GM12864 (cell line): ENCODE data around the gene NUDT12.

ENCODE experiments used
- DNase-seq: peaks from one replicate; pipeline ENCODE4 v3.0.0-alpha.2; 2011; ENCODE audit warnings: low read depth
- H3K4me3 ChIP-seq: 2 replicates; pipeline ENCODE4 v1.5.1; 2011; ENCODE audit warnings: mild to moderate bottlenecking, low read depth, low read length, control low read depth
- CTCF ChIP-seq: IDR thresholded peaks from 2 replicates; pipeline ENCODE4 v1.5.1; 2011; ENCODE audit warnings: low read depth, mild to moderate bottlenecking, moderate library complexity, low read length, control low read depth, inconsistent platforms; ENCODE audit errors: missing control alignments

NUDT12 gene

GRCh38 chr5:103590221-103590620 lies 27.6 kb upstream of the NUDT12 start:
- no peak for DNase-seq
- H3K4me3 ChIP-seq, result no peak overlapping the region
- TF ChIP-seq CTCF, result no peak

GRCh38 chr5:103589776-103590175 lies 27.2 kb upstream of the NUDT12 start:
- H3K4me3 ChIP-seq, result no peak overlapping the region
- no peak for DNase-seq
- TF ChIP-seq CTCF, result no peak

- DNase-seq, result no peak
- H3K4me3 ChIP-seq, result no peak overlapping the region
- no peak for TF ChIP-seq CTCF
These were observed 26.8 kb upstream of the NUDT12 start for GRCh38 chr5:103589357-103589756.

GRCh38 chr5:103587185-103587748 lies 24.7 kb upstream of the NUDT12 start:
- TF ChIP-seq CTCF, result no peak
- no peak overlapping the region for H3K4me3 ChIP-seq
- DNase-seq, result no peak

GRCh38 chr5:103582364-103582763 lies 19.8 kb upstream of the NUDT12 start:
- no peak for DNase-seq
- TF ChIP-seq CTCF, result peak; percentile 34
- H3K4me3 ChIP-seq, result no peak overlapping the region

GRCh38 chr5:103573411-103573810 lies 10.8 kb upstream of the NUDT12 start:
- no peak overlapping the region for H3K4me3 ChIP-seq
- TF ChIP-seq CTCF, result no peak
- no peak for DNase-seq

- H3K4me3 ChIP-seq, result no peak overlapping the region
- no peak for TF ChIP-seq CTCF
- no peak for DNase-seq
These were observed 9.9 kb upstream of the NUDT12 start for GRCh38 chr5:103572454-103572853.
